GM18520 (cell line): ENCODE measurements around the gene RHEB.

Source experiments
- ATAC-seq: cut with Tn5 transposase; IDR thresholded peaks from one replicate; pipeline ENCODE4 v1.9.1; 2021; ENCODE audit not compliant: unreplicated experiment

RHEB gene

GRCh38 chr7:151416941-151417315, 102.8 kb downstream of the RHEB start:
- no peak for ATAC-seq

DNA sequence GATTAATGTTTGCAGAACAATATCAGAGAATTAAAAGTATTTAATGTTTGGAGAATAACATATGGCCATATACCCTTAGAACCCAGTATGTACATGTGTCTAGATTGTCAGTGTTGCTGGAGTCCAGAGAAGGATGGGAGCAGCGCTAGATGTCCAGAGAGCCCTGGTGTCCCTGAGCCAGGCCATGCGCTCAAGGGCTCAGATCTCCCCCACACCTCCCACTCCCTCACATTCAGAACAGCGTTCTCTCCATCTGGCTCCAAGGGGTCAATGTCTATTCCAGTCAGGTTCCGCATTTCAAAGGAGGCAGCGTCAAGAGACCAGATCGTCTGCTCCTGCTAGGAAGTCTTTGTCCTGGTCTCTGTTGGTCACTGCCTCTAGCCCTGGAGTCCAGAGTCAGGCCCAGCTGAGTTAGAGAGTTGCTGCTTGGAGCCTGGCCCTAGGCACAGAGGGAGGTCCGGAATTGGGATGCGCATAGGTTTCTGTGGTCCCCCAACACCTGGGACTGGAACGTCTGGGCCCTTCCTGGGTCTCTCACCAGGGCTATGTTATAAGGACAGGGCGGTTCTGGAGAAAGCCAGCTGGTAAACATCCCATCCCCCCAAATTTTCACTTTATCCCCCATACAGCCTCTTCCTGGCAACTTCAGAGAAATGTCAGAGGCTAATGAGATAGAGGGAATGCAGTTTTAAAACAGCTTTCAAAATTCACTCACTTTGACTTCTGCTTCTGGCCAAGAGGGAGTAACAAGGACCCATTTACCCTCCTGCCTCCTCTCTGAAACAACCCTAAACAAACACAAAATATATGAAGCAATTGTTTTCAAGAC, 103.4 kb downstream of the RHEB start:
- ATAC-seq: no peak
